IPS-18c (cell line): ENCODE measurements around the gene IL13.
"Not testable (repeated sequence)": the region's sequence is repeated elsewhere in the genome, so short reads cannot be mapped to it uniquely, and the experiment has no call there.

Experiments used
- H3K4me3 ChIP-seq: 2 replicates; pipeline ENCODE4 v1.7.0; 2013; ENCODE audit warnings: low read depth, mild to moderate bottlenecking, low read length, moderate library complexity; ENCODE audit not compliant: insufficient read depth
- H3K9me3 ChIP-seq: one replicate; pipeline ENCODE4 v1.6.1; 2013; ENCODE audit warnings: mild to moderate bottlenecking, low read length, moderate library complexity; ENCODE audit not compliant: control insufficient read depth, insufficient read depth

Gene IL13

GRCh38 chr5:132657676-132658380 lies at the start of gene IL13:
IL13 (plus strand) TSS chr5:132658173; CDS start chr5:132658187, 14 bp downstream.
- Histone ChIP-seq H3K9me3 (no peaks in the 10 kb centered on the region), H3K4me3 (no peak within 1 kb of the TSS)

GRCh38 chr5:132611965-132612364 lies 46.0 kb upstream of the IL13 start:
- H3K4me3 ChIP-seq, result no peak overlapping the region
- H3K9me3 ChIP-seq, result peaks cover 2% of the 10 kb centered on the region

GRCh38 chr5:132612846-132613245 lies 45.1 kb upstream of the IL13 start:
- peaks cover 2% of the 10 kb centered on the region for H3K9me3 ChIP-seq
- H3K4me3 ChIP-seq, result no peak overlapping the region

GRCh38 chr5:132621699-132622098 lies 36.3 kb upstream of the IL13 start:
- Histone ChIP-seq H3K4me3 (no peak overlapping the region), H3K9me3 (no peaks in the 10 kb centered on the region)

GRCh38 chr5:132622608-132623007 lies 35.4 kb upstream of the IL13 start:
- H3K4me3 ChIP-seq, result no peak overlapping the region
- no peaks in the 10 kb centered on the region for H3K9me3 ChIP-seq

DNA sequence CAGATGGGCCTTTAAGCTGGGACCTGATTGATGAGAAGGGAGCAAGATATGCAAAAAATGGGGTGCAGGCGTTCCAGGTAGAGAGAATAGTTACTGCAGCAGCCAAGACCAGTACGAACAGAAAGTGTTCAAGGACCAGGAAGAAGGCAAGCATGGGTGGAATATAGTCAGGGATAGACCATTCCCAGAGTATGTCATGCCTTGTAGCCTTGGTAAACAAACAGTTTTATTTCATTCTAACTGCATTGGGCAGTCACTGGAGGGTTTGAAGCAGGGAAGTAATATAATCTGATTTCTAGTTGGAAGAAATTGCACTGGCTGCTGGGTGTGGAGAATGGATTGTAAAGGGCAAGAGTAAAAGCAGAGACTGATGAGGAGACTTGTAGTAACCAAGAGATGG lies 30.5 kb upstream of the IL13 start:
- no peaks in the 10 kb centered on the region for H3K9me3 ChIP-seq
- H3K4me3 ChIP-seq, result no peak overlapping the region

- no peaks in the 10 kb centered on the region for H3K9me3 ChIP-seq
- no peak overlapping the region for H3K4me3 ChIP-seq
Observed at GRCh38 chr5:132628814-132629213, 29.2 kb upstream of the IL13 start.

- H3K9me3 ChIP-seq, result no peaks in the 10 kb centered on the region
- no peak overlapping the region for H3K4me3 ChIP-seq
Observed at GRCh38 chr5:132629230-132629944, 28.6 kb upstream of the IL13 start.

- not testable (repeated sequence) for H3K4me3 ChIP-seq, H3K9me3 ChIP-seq
Observed at GRCh38 chr5:132633587-132633986, 24.4 kb upstream of the IL13 start.

- Histone ChIP-seq H3K4me3 (no peak overlapping the region), H3K9me3 (no peaks in the 10 kb centered on the region)
Observed at GRCh38 chr5:132635873-132636272, 22.1 kb upstream of the IL13 start.

GRCh38 chr5:132637241-132637640 lies 20.7 kb upstream of the IL13 start:
- no peaks in the 10 kb centered on the region for H3K9me3 ChIP-seq
- H3K4me3 ChIP-seq, result no peak overlapping the region

GRCh38 chr5:132639706-132640130 lies 18.3 kb upstream of the IL13 start:
- Histone ChIP-seq H3K4me3 (no peak overlapping the region), H3K9me3 (no peaks in the 10 kb centered on the region)

- Histone ChIP-seq H3K9me3 (no peaks in the 10 kb centered on the region), H3K4me3 (no peak overlapping the region)
Observed at GRCh38 chr5:132640613-132641012, 17.4 kb upstream of the IL13 start.

DNA sequence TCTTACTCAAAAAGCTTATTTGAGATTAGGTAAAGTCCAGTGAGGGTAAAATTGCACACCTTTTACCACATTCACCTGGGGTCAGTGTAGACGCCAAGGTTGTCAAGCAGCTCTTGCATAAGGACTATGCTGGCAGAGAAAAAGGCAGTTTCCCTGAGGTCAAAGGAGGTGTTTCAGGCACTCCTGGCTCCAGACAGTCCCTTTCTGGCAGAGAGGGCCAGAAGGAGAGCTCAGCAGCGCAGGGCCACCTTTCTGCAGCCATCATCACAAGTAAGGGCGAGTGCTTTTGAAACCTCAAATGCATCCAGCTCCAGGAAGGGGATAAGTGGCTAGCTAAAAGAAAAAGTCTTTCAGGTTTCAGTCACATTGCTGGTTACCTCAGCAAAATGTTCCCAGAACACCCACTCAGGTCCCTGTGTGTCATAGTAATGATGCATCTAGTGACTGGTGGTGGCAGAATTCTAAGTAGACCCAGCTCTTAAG lies 16.7 kb upstream of the IL13 start:
- Histone ChIP-seq H3K9me3 (no peaks in the 10 kb centered on the region), H3K4me3 (no peak overlapping the region)

- H3K4me3 ChIP-seq, result no peak overlapping the region
- no peaks in the 10 kb centered on the region for H3K9me3 ChIP-seq
Observed at GRCh38 chr5:132641841-132642240, 16.1 kb upstream of the IL13 start.

- H3K9me3 ChIP-seq, result no peaks in the 10 kb centered on the region
- no peak overlapping the region for H3K4me3 ChIP-seq
Observed at GRCh38 chr5:132644177-132644576, 13.8 kb upstream of the IL13 start.

GRCh38 chr5:132646583-132647266 lies 11.2 kb upstream of the IL13 start:
- Histone ChIP-seq H3K9me3 (no peaks in the 10 kb centered on the region), H3K4me3 (no peak overlapping the region)

GRCh38 chr5:132647473-132647872 lies 10.5 kb upstream of the IL13 start:
- Histone ChIP-seq H3K9me3 (no peaks in the 10 kb centered on the region), H3K4me3 (no peak overlapping the region)
